ENCODE data around the gene INHBC.

INHBC gene

DNA sequence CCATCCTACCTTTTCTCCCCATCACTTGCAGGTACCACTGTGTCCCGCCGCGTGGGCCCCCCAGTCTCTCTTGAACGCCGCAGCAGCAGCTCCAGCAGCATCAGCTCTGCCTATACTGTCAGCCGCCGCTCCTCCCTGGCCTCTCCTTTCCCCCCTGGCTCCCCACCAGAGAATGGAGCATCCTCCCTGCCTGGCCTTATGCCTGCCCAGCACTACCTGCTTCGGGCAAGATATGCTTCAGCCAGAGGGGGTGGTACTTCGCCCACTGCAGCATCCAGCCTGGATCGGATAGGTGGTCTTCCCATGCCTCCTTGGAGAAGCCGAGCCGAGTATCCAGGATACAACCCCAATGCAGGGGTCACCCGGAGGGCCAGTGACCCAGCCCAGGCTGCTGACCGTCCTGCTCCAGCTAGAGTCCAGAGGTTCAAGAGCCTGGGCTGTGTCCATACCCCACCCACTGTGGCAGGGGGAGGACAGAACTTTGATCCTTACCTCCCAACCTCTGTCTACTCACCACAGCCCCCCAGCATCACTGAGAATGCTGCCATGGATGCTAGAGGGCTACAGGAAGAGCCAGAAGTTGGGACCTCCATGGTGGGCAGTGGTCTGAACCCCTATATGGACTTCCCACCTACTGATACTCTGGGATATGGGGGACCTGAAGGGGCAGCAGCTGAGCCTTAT, 35.8 kb downstream of the INHBC start:
- DNase-seq: no peak

DNA sequence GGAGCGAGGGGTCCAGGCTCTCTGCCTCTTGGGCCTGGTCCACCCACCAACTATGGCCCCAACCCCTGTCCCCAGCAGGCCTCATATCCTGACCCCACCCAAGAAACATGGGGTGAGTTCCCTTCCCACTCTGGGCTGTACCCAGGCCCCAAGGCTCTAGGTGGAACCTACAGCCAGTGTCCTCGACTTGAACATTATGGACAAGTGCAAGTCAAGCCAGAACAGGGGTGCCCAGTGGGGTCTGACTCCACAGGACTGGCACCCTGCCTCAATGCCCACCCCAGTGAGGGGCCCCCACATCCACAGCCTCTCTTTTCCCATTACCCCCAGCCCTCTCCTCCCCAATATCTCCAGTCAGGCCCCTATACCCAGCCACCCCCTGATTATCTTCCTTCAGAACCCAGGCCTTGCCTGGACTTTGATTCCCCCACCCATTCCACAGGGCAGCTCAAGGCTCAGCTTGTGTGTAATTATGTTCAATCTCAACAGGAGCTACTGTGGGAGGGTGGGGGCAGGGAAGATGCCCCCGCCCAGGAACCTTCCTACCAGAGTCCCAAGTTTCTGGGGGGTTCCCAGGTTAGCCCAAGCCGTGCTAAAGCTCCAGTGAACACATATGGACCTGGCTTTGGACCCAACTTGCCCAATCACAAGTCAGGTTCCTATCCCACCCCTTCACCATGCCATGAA, 36.5 kb downstream of the INHBC start:
- DNase-seq: no peak

DNA sequence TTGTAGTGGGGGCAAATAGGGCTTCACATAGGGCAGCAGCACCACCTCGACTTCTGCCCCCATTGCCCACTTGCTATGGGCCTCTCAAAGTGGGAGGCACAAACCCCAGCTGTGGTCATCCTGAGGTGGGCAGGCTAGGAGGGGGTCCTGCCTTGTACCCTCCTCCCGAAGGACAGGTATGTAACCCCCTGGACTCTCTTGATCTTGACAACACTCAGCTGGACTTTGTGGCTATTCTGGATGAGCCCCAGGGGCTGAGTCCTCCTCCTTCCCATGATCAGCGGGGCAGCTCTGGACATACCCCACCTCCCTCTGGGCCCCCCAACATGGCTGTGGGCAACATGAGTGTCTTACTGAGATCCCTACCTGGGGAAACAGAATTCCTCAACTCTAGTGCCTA, 37.1 kb downstream of the INHBC start:
- DNase-seq: no peak

DNA sequence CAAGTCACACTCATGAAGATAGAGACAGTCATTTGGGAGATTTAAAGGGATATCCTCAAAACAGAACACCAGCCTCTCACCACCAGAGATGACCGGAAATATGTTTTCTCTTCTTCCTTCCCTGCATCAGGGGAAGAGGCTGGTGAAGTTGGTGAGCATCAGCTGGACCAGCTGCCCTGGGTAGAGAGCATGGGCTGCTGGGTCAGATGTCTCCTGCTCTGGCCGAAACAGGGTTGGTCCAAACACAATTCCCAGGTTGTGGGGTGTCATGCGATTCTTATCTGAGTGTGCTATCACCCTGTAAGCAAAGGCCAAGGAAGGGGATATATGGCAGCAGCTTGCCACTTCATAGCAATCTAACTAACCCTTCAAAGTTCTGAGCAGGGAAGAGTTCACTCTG, 37.8 kb downstream of the INHBC start:
- no peak for DNase-seq

DNA sequence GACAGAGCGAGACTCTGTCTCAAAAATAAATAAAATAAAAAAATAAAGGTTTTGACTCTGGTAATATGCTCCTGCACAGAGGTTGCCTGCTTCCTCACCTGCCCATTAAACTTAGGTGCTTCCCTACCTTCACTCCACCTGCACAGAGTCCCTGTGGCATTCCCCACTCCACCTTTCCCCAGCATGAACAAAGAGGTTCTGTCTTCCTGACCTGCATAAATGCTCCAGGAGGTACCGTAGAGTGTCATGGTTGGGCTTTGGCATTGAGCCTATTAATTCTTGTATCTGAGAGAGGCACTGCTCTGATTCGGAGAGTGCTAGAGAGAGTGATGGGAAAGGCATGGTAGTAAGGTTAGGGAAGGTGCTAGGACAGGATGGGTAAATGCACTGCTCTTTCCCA, 38.8 kb downstream of the INHBC start:
- no peak for DNase-seq

DNA sequence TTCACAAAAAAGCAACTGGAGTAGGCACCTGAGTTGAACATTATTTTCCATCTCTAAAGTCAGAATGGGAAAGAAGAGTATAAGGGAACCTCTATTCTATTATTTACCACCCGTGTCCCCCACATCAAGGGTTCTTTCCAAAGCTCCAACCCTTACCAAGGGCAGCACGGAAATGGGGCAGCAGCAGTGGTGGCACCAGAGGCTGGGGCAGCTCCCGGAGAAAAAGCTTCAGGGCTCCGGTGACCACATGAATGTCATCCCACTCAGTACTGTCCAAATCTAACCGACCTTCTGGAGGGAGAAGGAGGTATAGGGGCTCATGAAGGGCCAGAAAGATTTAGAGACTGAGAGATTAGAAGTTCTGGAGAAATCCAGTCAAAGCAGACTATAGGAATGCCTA, 39.3 kb downstream of the INHBC start:
- no peak for DNase-seq

DNA sequence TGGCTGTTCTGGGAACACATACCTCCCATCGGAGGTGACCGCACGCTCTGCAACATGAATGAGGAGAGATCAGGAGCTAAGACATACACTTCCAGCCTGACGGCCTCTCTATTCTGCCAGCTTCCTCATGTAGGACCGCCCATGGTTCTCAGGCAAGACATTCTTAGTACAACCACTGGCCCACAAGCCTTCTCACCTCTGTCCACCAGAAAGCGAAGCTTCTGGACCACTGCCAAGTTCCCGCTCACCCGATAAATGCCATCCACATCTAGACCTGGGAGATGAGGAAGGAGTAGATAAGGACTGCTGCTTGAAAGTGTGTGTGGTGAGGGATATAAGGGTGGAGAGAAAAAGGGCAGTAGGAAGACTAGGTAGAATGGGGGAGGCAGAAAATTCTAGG, 39.8 kb downstream of the INHBC start:
- no peak for DNase-seq

DNA sequence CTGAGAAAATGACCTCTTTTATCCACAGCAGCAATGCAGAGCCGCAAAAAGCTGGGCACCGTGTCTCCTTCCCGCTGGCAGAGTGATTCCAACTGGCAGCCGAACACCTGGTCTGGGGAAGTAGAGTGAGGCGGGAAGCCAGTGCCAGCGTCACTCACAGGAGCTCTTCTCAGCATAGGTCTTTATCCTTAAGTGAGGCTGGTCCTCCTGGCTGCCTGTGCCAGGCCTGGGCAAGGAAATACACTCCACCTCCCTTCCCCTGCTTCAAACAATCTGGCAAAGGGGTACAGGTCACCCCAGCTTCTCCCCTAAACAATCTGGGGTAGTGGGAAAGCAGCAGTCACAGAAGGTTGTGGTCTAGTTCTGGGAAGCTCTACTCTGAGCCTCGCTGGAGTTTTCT, 40.3 kb downstream of the INHBC start:
- DNase-seq: no peak

DNA sequence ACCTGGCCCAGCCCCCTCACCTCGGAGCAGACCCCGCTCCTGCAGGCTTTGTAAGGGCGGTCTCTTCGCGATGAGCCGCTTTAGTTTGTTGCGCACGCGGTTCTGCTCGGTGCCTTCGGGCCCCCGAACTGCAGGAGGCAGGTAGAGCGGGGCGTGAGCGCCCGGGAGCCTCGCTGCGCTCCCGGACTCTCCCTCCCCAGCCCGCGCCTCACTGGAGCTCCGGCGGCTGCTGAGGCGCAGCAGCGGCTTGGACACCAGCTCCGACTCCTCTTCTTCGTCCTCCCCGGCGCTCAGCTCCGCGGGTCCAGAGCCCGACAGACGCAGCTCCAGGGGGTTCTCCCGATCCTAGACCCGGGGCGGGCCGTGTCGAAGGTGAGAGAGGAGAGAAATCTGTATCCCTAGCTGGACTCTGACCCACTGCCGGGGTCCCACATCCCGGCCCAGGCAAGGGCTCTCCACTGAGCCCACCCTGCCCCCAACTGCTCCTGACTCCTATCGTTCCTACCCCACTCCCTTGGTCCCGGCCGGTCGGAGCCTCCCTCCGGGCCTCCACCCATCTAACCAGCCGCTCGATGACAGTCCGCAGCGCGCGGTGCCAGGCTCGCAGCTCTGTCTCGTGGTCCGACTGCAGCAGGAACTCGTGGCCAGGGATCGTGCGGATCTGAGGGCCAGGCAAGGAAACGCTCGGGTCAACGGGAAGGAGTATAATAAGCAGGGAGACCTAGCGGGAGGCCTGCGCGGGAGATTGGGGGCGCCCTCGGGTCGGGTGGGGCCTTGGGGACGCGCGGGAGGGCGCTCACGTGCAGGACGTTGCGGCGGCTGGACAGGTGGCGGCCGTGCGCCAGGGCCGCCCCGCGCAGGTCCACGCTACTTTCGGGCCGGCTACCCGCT, 40.9 kb downstream of the INHBC start:
- DNase-seq: peak; percentile 39

DNA sequence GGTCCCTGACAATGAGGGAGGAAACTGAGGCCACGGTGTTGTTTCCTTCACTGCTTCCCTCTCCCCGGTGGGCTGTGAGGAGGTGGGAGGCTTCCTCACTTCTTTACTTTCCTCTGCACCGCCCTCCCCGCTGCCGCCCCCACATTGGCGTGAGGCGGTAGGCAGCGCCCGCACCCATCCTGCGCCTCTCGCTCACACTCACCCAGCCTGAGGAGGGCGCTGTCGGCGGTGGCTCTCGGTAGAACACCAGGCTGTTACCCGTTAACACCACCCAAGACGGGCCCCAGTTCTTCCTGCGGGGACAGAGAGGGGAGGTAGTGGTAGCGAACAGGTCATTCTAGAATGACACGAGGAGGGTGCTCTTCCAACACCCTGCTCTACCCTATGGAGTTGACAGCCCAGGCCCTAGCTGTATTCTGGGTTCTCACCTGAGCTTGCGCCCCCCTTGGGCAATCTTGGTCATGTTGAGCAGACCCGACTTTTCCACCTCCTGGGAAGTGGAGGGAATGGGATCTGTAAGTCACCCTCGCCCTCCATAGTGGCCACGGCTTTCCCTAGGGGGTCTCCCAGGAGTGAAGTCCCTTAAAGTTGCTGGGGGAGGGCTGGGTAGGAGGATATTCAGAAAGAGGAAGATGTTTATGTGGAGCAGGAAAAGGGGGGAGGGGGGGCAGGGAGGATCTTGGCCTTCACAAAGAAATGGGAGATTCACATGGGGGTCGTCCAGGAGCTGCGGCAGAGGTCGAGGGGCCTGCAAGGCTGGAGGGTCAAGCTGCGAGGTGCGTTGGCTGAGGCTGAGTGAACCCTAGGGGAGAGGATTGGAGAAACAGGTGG, 41.8 kb downstream of the INHBC start:
- DNase-seq: no peak

DNA sequence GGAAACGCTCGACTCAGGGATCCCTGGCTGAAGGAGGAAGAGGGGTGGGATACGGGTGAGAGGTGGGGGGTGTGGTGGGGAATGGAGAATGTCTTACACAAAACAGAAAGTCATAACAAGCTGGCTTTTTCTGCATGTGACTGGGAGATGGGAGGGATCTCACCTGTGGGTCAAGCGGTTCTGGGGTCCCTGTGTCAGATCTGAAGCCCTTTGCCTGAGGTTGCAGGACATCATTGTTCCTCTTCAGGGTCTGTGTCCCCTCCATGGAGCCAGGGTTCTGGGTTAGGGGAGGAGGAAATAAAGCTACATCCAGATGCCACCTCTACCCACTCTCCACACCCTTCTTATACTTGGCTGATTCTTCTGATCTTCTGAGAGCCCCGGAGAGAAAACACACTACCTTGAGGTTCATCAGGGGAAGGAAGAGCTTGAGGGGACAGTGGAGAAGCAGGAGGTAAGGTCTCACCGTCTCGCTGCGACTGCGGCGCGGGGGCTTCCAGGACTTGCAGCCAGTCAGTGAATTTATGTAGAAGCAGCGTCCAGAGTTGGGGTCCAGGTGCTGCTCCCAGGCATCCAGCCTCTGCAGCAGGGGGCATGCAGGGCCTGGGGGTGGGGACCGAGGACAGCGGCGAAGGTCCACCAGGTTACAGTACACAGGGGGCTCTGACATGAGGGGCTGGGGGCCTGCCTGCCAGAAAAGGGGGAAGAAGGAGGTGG, 42.6 kb downstream of the INHBC start:
- no peak for DNase-seq

DNA sequence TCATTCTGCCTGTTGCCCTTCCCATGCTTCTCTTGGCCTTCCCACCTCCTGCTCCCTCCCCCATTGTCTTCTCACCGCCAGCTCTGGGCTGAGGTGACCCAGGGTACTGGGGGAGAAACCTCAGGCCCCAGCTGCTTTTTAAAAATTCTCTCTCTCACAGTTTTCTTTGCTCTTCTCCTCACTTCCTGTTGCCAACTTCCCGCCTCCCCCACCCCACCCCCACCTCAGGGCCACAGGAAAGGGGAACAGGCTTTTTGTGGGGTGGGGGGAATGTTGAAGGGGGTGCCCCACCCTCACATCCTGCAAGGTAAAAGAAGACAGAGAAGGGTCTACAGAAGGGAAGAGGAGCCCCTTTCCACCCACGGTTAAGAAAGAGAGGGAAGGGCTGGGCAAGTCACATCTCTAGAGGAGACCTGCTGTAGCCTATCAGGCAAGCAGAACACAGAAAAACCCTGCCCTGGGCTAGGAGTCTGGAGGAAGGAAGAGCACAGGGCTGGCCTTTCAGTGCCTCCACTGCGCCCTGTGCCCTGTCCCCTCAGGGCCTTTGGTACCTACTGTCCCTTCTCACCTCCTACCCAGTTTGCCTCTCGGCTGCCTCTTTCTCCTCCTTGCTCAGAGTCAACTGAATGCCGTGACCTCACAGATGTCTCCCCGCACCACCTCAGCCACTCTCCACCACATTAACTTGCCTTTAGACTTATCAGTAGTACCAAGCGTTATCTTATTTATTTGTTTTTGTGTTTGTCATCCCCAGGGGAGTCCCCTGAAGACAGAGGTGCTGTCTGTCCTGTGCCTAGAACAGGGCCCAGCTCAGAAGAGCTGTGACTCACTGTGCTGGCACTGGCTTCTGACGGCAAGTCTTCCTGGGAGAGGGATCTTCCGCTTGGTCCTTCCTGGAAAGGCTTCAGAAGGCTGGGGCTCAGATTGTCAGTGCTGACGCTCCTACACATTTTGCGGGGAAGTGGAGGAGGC, 43.4 kb downstream of the INHBC start:
- no peak for DNase-seq

DNA sequence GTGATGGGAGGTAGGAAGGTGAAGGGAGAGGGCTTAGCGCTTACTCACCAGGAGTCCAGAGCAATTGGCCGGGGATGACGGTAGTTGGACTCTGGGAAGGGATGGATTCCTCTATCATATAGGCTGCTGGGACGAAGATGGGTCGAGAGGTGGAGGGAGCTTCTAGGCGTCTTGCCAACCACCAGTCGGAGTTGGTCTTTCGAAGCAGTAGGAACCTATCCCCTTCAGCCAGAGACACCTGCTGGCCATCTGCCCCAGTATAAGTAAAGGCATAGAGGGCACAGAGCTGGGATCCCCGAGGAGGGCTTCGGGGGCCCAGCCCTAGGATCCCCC, 44.4 kb downstream of the INHBC start:
- DNase-seq: no peak

DNA sequence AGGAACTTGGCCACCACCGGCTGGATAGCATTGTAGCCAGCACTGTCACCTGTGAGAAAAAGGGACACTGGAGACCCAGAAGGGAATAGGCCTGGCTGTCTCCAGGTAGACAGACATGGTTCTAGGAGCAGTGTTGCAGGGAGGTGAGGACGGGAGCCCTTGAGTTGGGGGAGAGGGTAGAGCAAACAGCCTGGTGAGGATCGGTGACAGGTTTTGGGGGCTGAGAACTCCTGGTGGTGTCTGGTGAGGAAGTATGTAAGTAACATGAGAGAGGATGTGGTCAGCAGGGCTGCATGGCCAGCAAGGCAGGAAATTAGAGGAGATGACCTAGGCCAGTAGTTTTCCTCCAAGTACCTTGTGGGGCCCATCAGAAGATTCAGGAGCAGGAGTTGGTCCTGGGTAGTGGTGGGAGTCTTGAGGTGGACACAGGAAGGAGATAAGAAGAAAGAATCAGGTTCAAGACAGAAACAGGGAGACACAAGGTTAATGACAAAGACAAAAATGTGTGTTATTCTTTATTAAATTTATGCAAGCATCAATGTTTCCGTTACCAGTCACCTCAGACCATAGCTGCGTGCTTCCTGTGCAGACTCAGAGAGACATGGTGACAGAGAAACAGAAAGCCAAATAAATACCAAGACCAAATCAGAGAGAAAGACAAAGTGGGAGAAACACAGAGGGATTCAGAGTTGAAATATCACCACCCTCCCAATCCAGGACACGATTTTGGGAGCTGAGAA, 45.0 kb downstream of the INHBC start, which contains the start of gene ARHGAP9:
Gene ARHGAP9, minus strand, starts transcription at position 491 of the 740 bp plus-strand sequence. Its CDS starts 460 bp downstream, at position 31.
- DNase-seq: no peak

DNA sequence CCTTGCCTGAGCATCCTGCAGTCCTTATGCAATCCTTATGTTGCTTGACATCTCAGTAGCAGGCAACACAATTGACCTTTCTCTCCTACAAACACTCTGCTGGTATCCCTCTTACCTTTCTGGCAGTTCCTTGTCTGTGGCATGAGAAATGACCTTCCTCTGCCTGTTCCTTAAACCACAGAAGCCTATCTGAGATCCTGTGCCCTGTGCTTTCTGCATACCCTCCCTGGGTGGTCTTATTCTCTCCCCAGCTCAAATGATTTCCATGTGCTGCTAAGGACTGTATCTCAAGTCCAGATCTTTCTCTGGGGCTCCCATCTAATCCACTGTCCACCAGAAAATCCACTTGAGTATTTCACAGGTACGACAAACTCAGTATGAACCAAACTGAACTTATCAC, 47.1 kb downstream of the INHBC start:
- no peak for DNase-seq

DNA sequence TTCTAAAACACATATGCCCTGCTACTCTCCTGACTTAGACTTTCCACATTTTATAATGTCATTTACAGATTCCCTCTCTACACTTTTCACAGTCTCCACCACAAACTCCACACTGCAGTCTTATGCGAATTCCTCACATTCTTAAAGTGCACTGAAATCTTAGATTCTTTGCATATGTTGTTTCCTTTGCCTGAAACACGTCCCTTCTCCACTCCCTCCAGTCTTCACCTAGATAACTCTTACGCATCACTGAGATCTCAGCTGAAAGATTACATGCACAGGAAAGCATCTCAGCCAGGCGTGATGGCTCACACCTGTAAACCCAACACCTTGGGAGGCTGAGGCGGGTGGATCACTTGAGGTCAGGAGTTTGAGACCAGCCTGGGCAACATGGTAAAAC, 48.9 kb downstream of the INHBC start:
- peak; percentile 75 for DNase-seq

DNA sequence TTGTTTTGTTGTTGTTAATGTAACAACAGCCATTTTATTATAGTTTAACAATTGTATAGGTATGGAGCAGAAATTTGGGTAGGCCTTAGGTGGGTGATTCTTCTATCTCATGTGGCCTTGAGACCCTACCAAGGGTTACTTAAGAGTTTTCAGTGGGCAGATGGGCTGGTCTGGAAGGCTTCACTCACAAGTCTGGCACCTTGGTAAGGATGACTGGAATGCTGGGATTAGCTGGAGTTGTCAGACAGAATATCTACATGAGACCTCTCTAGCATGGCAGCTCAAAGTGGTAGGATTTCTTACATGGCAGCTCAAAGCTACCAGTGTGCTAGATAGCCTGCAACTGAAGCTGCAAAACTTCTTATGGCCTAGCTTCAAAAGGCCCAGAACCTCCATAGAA, 51.1 kb downstream of the INHBC start:
- DNase-seq: no peak

DNA sequence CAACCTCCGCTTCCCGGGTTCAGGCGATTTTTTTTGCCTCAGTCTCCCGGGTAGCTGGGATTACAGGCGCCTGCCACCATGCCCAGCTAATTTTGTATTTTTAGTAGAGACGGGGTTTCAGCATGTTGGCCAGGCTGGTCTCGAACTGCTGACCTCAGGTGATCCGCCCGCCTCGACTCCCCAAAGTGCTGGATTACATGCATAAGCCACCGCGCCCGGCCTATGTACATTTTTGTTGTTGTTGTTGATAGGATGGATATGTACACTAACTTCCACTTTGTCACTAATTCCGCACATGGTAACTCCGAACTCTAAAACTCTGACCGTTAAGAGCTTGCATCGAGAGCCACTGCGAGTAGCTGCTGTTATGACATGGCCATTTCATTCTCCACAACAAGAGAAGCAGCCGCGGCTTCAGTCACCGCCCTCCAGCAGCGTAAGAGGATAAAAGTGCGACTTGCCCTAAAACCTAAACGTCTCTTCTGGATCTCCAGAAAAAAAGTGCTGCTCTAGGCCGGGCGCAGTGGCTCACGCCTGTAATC, 52.5 kb downstream of the INHBC start:
- DNase-seq: no peak

DNA sequence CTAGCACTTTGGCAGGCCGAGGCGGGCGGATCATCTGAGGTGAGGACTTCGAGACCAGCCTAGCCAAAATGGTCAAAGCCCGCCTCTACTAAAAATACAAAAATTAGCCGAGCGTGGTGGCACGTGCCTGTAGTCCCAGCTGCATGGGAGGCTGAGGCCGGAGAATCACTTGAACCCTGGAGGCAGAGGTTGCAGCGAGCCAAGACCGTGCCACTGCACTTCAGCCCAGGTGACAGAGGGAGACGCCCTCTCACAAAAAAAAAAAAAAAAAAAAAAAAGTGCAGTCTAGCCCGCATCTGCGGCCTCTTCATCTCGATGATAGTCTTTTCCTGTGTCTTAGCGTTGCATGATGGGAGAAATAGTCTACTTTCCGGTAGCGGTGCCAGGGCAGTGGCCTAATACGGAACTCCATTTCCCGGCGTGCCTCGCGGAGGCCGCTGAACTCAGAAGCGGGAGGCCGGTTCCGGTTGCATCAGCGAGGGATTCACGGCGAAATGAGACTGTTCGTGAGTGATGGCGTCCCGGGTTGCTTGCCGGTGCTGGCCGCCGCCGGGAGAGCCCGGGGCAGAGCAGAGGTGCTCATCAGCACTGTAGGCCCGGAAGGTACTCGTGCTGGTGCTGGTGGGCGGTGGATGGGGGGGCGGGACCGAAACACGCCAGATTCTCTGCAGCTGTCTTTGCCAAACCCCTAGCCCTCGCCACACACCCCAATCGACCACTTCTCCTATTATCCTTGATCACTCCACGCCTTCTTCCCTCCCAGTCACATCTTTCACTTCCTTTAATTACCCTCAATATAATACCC, 53.2 kb downstream of the INHBC start, which contains the start of gene MARS1:
Gene MARS1, plus strand, starts transcription at position 472 of the 805 bp plus-strand sequence. Its CDS starts 23 bp downstream, at position 495.
- DNase-seq: peak; percentile 96

All from EL (cell line).